ENCODE results near the gene MTA2.

MTA2 gene

GRCh38 chr11:62569611-62570010, 32.1 kb downstream of the MTA2 start:
- TF ChIP-seq CTCF (IDR thresholded peaks at IDR 0.05) (no peak), ZFX (IDR thresholded peaks at IDR 0.05; ENCODE audit: borderline replicate concordance) (no peak)
- H3K27ac ChIP-seq: peak overlapping the region; percentile 4; the same call in 1 of the 2 replicates

GRCh38 chr11:62567018-62567633, 34.5 kb downstream of the MTA2 start:
- no peak for TF ChIP-seq CTCF (IDR thresholded peaks at IDR 0.05)

GRCh38 chr11:62566247-62566646, 35.4 kb downstream of the MTA2 start:
- H3K27ac ChIP-seq: peak overlapping the region; percentile 43; the same call in 1 of the 2 replicates
- TF ChIP-seq ZFX (IDR thresholded peaks at IDR 0.05; ENCODE audit: borderline replicate concordance): no peak
- TF ChIP-seq CTCF (IDR thresholded peaks at IDR 0.05): no peak

More at GRCh38 chr11:62567018-62567633, 34.5 kb downstream of the MTA2 start:
- peak overlapping the region; percentile 43; the same call in 1 of the 2 replicates for H3K27ac ChIP-seq

- TF ChIP-seq CTCF (IDR thresholded peaks at IDR 0.05) (no peak), ZFX (IDR thresholded peaks at IDR 0.05; ENCODE audit: borderline replicate concordance) (no peak)
- peak overlapping the region; percentile 43 for H3K27ac ChIP-seq
These were observed 36.4 kb downstream of the MTA2 start for GRCh38 chr11:62565100-62565802.

- peak overlapping the region; percentile 79; the same call in 1 of the 2 replicates for H3K27ac ChIP-seq
These were observed 39.9 kb downstream of the MTA2 start for GRCh38 chr11:62561677-62562230.

- H3K27ac ChIP-seq: peak overlapping the region; percentile 79
- TF ChIP-seq ZFX (IDR thresholded peaks at IDR 0.05; ENCODE audit: borderline replicate concordance): no peak
- TF ChIP-seq CTCF (IDR thresholded peaks at IDR 0.05): peak; percentile 82
These were observed 41.0 kb downstream of the MTA2 start for GRCh38 chr11:62560566-62561103.

- H3K27ac ChIP-seq: peak overlapping the region; percentile 79
These were observed 42.0 kb downstream of the MTA2 start for GRCh38 chr11:62559626-62560025.

- peak overlapping the region; percentile 79; the same call in 1 of the 2 replicates for H3K27ac ChIP-seq
- TF ChIP-seq ZFX (IDR thresholded peaks at IDR 0.05; ENCODE audit: borderline replicate concordance): no peak
- no peak for TF ChIP-seq CTCF (IDR thresholded peaks at IDR 0.05)
These were observed 42.5 kb downstream of the MTA2 start for GRCh38 chr11:62559204-62559603.

All from 22Rv1 (cell line).